HepG2 (cell line): ENCODE results near the gene LRRC28. TPM values are rescaled to one million over a fixed set of nuclear protein-coding genes. Genes with fewer than 3 reads are reported as not detected.
A peak's percentile ranks its signal among the peaks of the same experiment; 100 is the strongest.

Source experiments
- BORCS8-MEF2B ChIP-seq: sonication (generic); formaldehyde crosslinking; IDR thresholded peaks from 2 replicates; pipeline ENCODE4 v1.8.0; 2022; ENCODE audit warnings: mild to moderate bottlenecking, missing genetic modification reagents
- DMAP1 ChIP-seq: IDR thresholded peaks from 2 replicates; pipeline ENCODE4 v1.6.1; 2016
- FOSL2 ChIP-seq: sonication (generic); formaldehyde crosslinking; IDR thresholded peaks from 2 replicates; pipeline ENCODE4 v1.4.0; 2020; ENCODE audit warnings: missing genetic modification reagents
- KDM6A ChIP-seq: IDR thresholded peaks from 2 replicates; pipeline ENCODE4 v1.6.1; 2016; ENCODE audit warnings: low read depth
- MXI1 ChIP-seq: IDR thresholded peaks from 3 replicates; pipeline ENCODE4 v1.6.1; 2012; ENCODE audit warnings: low read depth, low read length, inconsistent platforms, borderline replicate concordance
- POLR2A ChIP-seq, 2 experiments: IDR thresholded peaks; 2 replicates each; pipeline ENCODE4 v1.6.1; 2011; ENCODE audit warnings: low read depth in 2 of 2, low read length in 2 of 2, mild to moderate bottlenecking in 1 of 2, moderate library complexity in 1 of 2; ENCODE audit not compliant: insufficient read depth in 1 of 2
- REST ChIP-seq, 2 experiments: IDR thresholded peaks; 2 replicates each; pipeline ENCODE4 v1.6.1; 2011 to 2012; ENCODE audit warnings: low read length in 2 of 2, borderline replicate concordance in 1 of 2, low read depth in 1 of 2, mild to moderate bottlenecking in 1 of 2, moderate library complexity in 1 of 2
- ZBTB25 ChIP-seq: IDR thresholded peaks from 2 replicates; pipeline ENCODE4 v1.6.1; 2018; ENCODE audit warnings: missing genetic modification reagents
- ZBTB37 ChIP-seq: sonication (generic); formaldehyde crosslinking; IDR thresholded peaks from 2 replicates; pipeline ENCODE4 v1.4.0; 2020; ENCODE audit warnings: mild to moderate bottlenecking, missing genetic modification reagents
- ZGPAT ChIP-seq: IDR thresholded peaks from 2 replicates; pipeline ENCODE4 v1.6.1; 2016; ENCODE audit warnings: mild to moderate bottlenecking
- ZKSCAN8 ChIP-seq: IDR thresholded peaks from 2 replicates; pipeline ENCODE4 v1.6.1; 2016; ENCODE audit warnings: borderline replicate concordance, missing genetic modification reagents, missing compliant biosample characterization
- ZNF281 ChIP-seq: sonication (generic); formaldehyde crosslinking; IDR thresholded peaks from 2 replicates; pipeline ENCODE4 v1.4.0; 2020; ENCODE audit warnings: missing genetic modification reagents, borderline replicate concordance
- ZNF619 ChIP-seq: sonication (generic); formaldehyde crosslinking; IDR thresholded peaks from 2 replicates; pipeline ENCODE4 v1.4.0; 2020; ENCODE audit warnings: mild to moderate bottlenecking, missing genetic modification reagents
- ZNF770 ChIP-seq: sonication (generic); formaldehyde crosslinking; IDR thresholded peaks from 2 replicates; pipeline ENCODE4 v1.5.0; 2020; ENCODE audit warnings: mild to moderate bottlenecking, missing genetic modification reagents
- polyA plus RNA-seq, 8 experiments: library from polyadenylated mRNA; depleted of rRNA in 3 of 8; stranded (reverse) in 7 of 8; unstranded in 1 of 8; fragments of >200 nt; fragmentation: Illumina TruSeq in 4 of 8; extraction: Trizol in 4 of 8; gene quantifications; 2 replicates each; pipeline versions ENCODE4 v1.2.1 to v1.2.3, GENCODE V29; 2011 to 2016; ENCODE audit warnings: low read depth in 4 of 8, missing spikeins in 1 of 8, mixed read lengths in 1 of 8; ENCODE audit not compliant: insufficient read depth in 1 of 8
- total RNA-seq, 5 experiments: library from RNA; depleted of rRNA; stranded (reverse); fragments of >200 nt; fragmentation: Illumina TruSeq; extraction: Trizol; gene quantifications; 2 replicates each; pipeline ENCODE4 v1.2.3, GENCODE V29; 2016; ENCODE audit warnings: low read depth in 1 of 5

LRRC28 gene
- total and polyA plus RNA-seq, 2 of the 13 experiments (the other 11 are each of a cell fraction or from before 2014, with no cell fraction given) = 17.5 to 21.3 TPM

GRCh38 chr15:99421172-99421656, 169.9 kb downstream of the LRRC28 start (continued):
- TF ChIP-seq ZBTB37 (CRISPR knock-in tag) (no peak), REST (IDR thresholded peaks at IDR 0.05; ENCODE audit: borderline replicate concordance in 1 of 2, low read depth in 1 of 2, low read length in 2 of 2) (peak in 1 of 2 experiments; percentile 36; a peak in 1 of 4 replicates), ZNF770 (CRISPR knock-in tag) (peak; percentile 76), POLR2A (IDR thresholded peaks at IDR 0.05; ENCODE audit: insufficient read depth in 1 of 2, low read depth in 2 of 2, low read length in 2 of 2) (peak; percentile 60 to 74), KDM6A (CRISPR knock-in tag) (peak; percentile 75), BORCS8-MEF2B (0 out of 2 replicates have a peak, but pooled peaks have one; percentile 21), MXI1 (no peak), ZKSCAN8 (CRISPR knock-in tag) (peak; percentile 70; the same call in 1 of the 2 replicates), ZGPAT (CRISPR knock-in tag) (peak; percentile 84), ZBTB25 (CRISPR knock-in tag) (0 out of 2 replicates have a peak, but pooled peaks have one; percentile 27), FOSL2 (CRISPR knock-in tag) (peak; percentile 73), ZNF281 (CRISPR knock-in tag) (peak; percentile 82), ZNF619 (CRISPR knock-in tag) (0 out of 2 replicates have a peak, but pooled peaks have one; percentile 75), DMAP1 (peak; percentile 64)
